ENCODE data around the gene NXPE3.
A peak's percentile ranks its signal among the peaks of the same experiment; 100 is the strongest.

The NXPE3 gene

GRCh38 chr3:101828691-101829436, 49.9 kb downstream of the NXPE3 start:
- Histone ChIP-seq H3K4me1 (ENCODE audit: control insufficient read depth, insufficient read depth, low read length, poor library complexity, severe bottlenecking) (peaks cover 8% of the 10 kb centered on the region), H3K9me3 (ENCODE audit: control insufficient read depth, low read length) (no peaks in the 10 kb centered on the region), H3K27ac (ENCODE audit: low read depth, low read length, severe bottlenecking) (no peak overlapping the region), H3K4me3 (ENCODE audit: extremely low read depth, insufficient read depth, low read length, poor library complexity, severe bottlenecking) (no peak overlapping the region), H3K36me3 (ENCODE audit: control insufficient read depth, insufficient read depth, low read length) (no peaks in the 10 kb centered on the region)
- WGBS, 2 experiments (ENCODE audit: insufficient coverage in 2 of 2): 78 to 80% methylated on average over 7 of the region's 9 CpGs

- H3K27ac ChIP-seq (ENCODE audit: low read depth, low read length, severe bottlenecking): no peak overlapping the region
- H3K9me3 ChIP-seq (ENCODE audit: control insufficient read depth, low read length): no peaks in the 10 kb centered on the region
- H3K4me1 ChIP-seq (ENCODE audit: control insufficient read depth, insufficient read depth, low read length, poor library complexity, severe bottlenecking): peaks cover 8% of the 10 kb centered on the region
- WGBS, 2 experiments (ENCODE audit: insufficient coverage in 2 of 2): 100% methylated on average over 1 of the region's 2 CpGs; no CpG with 5 or more reads in 1 of the 2 experiments
- no peak overlapping the region for H3K4me3 ChIP-seq (ENCODE audit: extremely low read depth, insufficient read depth, low read length, poor library complexity, severe bottlenecking)
- no peaks in the 10 kb centered on the region for H3K36me3 ChIP-seq (ENCODE audit: control insufficient read depth, insufficient read depth, low read length)
Measured at GRCh38 chr3:101829437-101829830, 50.4 kb downstream of the NXPE3 start.

- no peaks in the 10 kb centered on the region for H3K36me3 ChIP-seq (ENCODE audit: control insufficient read depth, insufficient read depth, low read length)
- H3K4me1 ChIP-seq (ENCODE audit: control insufficient read depth, insufficient read depth, low read length, poor library complexity, severe bottlenecking): peaks cover 8% of the 10 kb centered on the region
- H3K4me3 ChIP-seq (ENCODE audit: extremely low read depth, insufficient read depth, low read length, poor library complexity, severe bottlenecking): no peak overlapping the region
- no peak overlapping the region for H3K27ac ChIP-seq (ENCODE audit: low read depth, low read length, severe bottlenecking)
- no peaks in the 10 kb centered on the region for H3K9me3 ChIP-seq (ENCODE audit: control insufficient read depth, low read length)
- no CpG with 5 or more reads among the region's 2 CpGs for WGBS, 2 experiments (ENCODE audit: insufficient coverage in 2 of 2)
Measured at GRCh38 chr3:101829874-101830273, 50.9 kb downstream of the NXPE3 start.

DNA sequence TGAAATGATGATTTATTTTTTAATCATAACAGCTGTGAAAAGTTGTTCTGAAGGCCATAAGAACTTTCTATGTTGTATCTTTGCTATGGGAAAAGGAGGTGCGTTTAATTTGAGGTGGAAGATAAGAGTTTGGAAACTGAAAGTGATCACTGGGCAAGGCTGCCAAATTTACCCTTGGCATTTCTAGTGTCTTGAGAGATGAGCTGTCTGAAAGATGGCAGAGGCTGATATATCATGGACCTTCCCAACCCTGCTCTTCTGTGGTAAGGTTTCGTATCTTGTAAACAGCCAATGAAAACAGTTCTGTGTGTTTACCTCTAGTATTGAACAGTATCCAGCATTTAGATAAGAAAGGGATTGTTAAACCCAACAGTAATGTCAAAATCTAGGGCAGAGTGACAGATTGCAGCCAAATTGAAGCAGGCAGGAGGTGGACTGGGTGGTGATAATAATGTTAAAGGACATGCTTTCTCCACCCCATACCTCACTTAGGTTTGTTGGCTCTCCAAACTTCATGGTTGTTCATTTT, 54.5 kb downstream of the NXPE3 start:
- Histone ChIP-seq H3K4me3 (ENCODE audit: extremely low read depth, insufficient read depth, low read length, poor library complexity, severe bottlenecking) (no peak overlapping the region), H3K9me3 (ENCODE audit: control insufficient read depth, low read length) (no peaks in the 10 kb centered on the region), H3K4me1 (ENCODE audit: control insufficient read depth, insufficient read depth, low read length, poor library complexity, severe bottlenecking) (peaks cover 4% of the 10 kb centered on the region), H3K27ac (ENCODE audit: low read depth, low read length, severe bottlenecking) (no peak overlapping the region), H3K36me3 (ENCODE audit: control insufficient read depth, insufficient read depth, low read length) (no peaks in the 10 kb centered on the region)
- 86 to 89% methylated on average over 1 to 2 of the region's 2 CpGs for WGBS, 2 experiments (ENCODE audit: insufficient coverage in 2 of 2)

- Histone ChIP-seq H3K9me3 (ENCODE audit: control insufficient read depth, low read length) (no peaks in the 10 kb centered on the region), H3K36me3 (ENCODE audit: control insufficient read depth, insufficient read depth, low read length) (no peaks in the 10 kb centered on the region), H3K4me1 (ENCODE audit: control insufficient read depth, insufficient read depth, low read length, poor library complexity, severe bottlenecking) (no peaks in the 10 kb centered on the region), H3K27ac (ENCODE audit: low read depth, low read length, severe bottlenecking) (no peak overlapping the region), H3K4me3 (ENCODE audit: extremely low read depth, insufficient read depth, low read length, poor library complexity, severe bottlenecking) (no peak overlapping the region)
- WGBS, 2 experiments (ENCODE audit: insufficient coverage in 2 of 2): no CpG with 5 or more reads among the region's 2 CpGs
Measured at GRCh38 chr3:101835676-101836075, 56.7 kb downstream of the NXPE3 start.

- Histone ChIP-seq H3K4me3 (ENCODE audit: extremely low read depth, insufficient read depth, low read length, poor library complexity, severe bottlenecking) (no peak overlapping the region), H3K27ac (ENCODE audit: low read depth, low read length, severe bottlenecking) (no peak overlapping the region), H3K9me3 (ENCODE audit: control insufficient read depth, low read length) (no peaks in the 10 kb centered on the region), H3K4me1 (ENCODE audit: control insufficient read depth, insufficient read depth, low read length, poor library complexity, severe bottlenecking) (no peaks in the 10 kb centered on the region), H3K36me3 (ENCODE audit: control insufficient read depth, insufficient read depth, low read length) (no peaks in the 10 kb centered on the region)
- WGBS, 2 experiments (ENCODE audit: insufficient coverage in 2 of 2): 92% methylated on average over 5 of the region's 6 CpGs; no CpG with 5 or more reads in 1 of the 2 experiments
Measured at GRCh38 chr3:101836160-101836559, 57.1 kb downstream of the NXPE3 start.

DNA sequence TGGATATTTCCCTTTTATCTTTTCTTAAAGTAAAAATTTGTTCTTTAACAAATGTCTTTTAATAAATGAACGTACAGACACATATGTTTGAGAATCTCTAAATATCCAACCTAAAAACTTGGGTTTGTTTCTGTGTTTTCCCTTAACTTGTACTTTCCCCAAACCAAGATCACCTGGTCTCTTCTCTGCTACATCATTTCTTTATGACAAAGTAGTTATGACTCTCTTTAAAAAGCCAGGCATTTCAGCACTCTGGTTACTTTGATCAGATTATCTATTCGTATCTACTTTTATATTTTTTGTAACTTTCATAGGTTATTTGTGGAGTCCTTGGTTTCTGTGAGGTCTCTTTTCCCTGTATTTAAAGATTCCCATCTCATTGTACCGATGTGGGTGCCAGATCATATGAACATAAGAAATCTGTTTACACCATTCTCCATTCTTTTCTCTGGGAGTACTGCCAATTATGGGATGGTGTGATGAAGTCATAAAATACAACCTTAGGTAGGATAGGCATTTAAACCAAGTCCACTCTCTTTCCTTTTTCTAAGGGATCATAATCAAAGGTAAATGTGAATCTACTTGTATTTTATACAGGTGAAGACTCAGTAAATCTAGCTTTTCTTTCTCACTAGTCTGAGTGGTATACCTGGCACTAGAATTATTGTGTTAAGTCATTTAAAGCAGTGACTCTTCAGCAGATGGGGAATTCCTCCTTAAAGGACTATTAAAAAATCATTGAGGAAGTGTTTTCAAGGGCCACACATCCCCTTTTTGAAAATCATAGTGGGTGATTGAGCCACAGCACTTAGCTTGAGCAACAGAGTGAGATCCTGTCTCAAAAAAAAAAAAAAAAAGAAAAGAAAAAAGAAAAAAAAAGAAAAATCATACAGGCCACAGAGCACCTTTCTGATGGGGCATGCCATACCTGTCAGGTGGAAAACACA, 57.9 kb downstream of the NXPE3 start:
- Histone ChIP-seq H3K36me3 (ENCODE audit: control insufficient read depth, insufficient read depth, low read length) (no peaks in the 10 kb centered on the region), H3K4me1 (ENCODE audit: control insufficient read depth, insufficient read depth, low read length, poor library complexity, severe bottlenecking) (peaks cover 1% of the 10 kb centered on the region), H3K27ac (ENCODE audit: low read depth, low read length, severe bottlenecking) (no peak overlapping the region), H3K9me3 (ENCODE audit: control insufficient read depth, low read length) (no peaks in the 10 kb centered on the region), H3K4me3 (ENCODE audit: extremely low read depth, insufficient read depth, low read length, poor library complexity, severe bottlenecking) (no peak overlapping the region)
- WGBS, 2 experiments (ENCODE audit: insufficient coverage in 2 of 2): no CpG with 5 or more reads among the region's 3 CpGs

GRCh38 chr3:101838691-101839090, 59.7 kb downstream of the NXPE3 start:
- no CpG with 5 or more reads among the region's 2 CpGs for WGBS, 2 experiments (ENCODE audit: insufficient coverage in 2 of 2)
- no peaks in the 10 kb centered on the region for H3K9me3 ChIP-seq (ENCODE audit: control insufficient read depth, low read length)
- no peaks in the 10 kb centered on the region for H3K36me3 ChIP-seq (ENCODE audit: control insufficient read depth, insufficient read depth, low read length)
- no peak overlapping the region for H3K27ac ChIP-seq (ENCODE audit: low read depth, low read length, severe bottlenecking)
- H3K4me3 ChIP-seq (ENCODE audit: extremely low read depth, insufficient read depth, low read length, poor library complexity, severe bottlenecking): no peak overlapping the region
- H3K4me1 ChIP-seq (ENCODE audit: control insufficient read depth, insufficient read depth, low read length, poor library complexity, severe bottlenecking): peaks cover 6% of the 10 kb centered on the region

GRCh38 chr3:101840066-101840465, 61.1 kb downstream of the NXPE3 start:
- Histone ChIP-seq H3K9me3 (ENCODE audit: control insufficient read depth, low read length) (no peaks in the 10 kb centered on the region), H3K4me3 (ENCODE audit: extremely low read depth, insufficient read depth, low read length, poor library complexity, severe bottlenecking) (no peak overlapping the region), H3K27ac (ENCODE audit: low read depth, low read length, severe bottlenecking) (no peak overlapping the region), H3K4me1 (ENCODE audit: control insufficient read depth, insufficient read depth, low read length, poor library complexity, severe bottlenecking) (peaks cover 6% of the 10 kb centered on the region), H3K36me3 (ENCODE audit: control insufficient read depth, insufficient read depth, low read length) (no peaks in the 10 kb centered on the region)

- Histone ChIP-seq H3K4me3 (ENCODE audit: extremely low read depth, insufficient read depth, low read length, poor library complexity, severe bottlenecking) (no peak overlapping the region), H3K27ac (ENCODE audit: low read depth, low read length, severe bottlenecking) (peak overlapping the region; percentile 51), H3K36me3 (ENCODE audit: control insufficient read depth, insufficient read depth, low read length) (no peaks in the 10 kb centered on the region), H3K4me1 (ENCODE audit: control insufficient read depth, insufficient read depth, low read length, poor library complexity, severe bottlenecking) (peaks cover 6% of the 10 kb centered on the region), H3K9me3 (ENCODE audit: control insufficient read depth, low read length) (no peaks in the 10 kb centered on the region)
- WGBS, 2 experiments (ENCODE audit: insufficient coverage in 2 of 2): 38 to 41% methylated on average over 2 of the region's 2 CpGs
Measured at GRCh38 chr3:101842245-101842934, 63.4 kb downstream of the NXPE3 start.

Measured in mesodermal cell (in vitro differentiated cells).